ENCODE results near the gene INIP. TPM values are rescaled to one million over a fixed set of nuclear protein-coding genes. Genes with fewer than 3 reads are reported as not detected.

INIP gene, protein sequence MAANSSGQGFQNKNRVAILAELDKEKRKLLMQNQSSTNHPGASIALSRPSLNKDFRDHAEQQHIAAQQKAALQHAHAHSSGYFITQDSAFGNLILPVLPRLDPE
- total RNA-seq (2014; rRNA removed; shearing (Covaris generic)): 35.5 and 46.3 TPM in 2 replicates

DNA sequence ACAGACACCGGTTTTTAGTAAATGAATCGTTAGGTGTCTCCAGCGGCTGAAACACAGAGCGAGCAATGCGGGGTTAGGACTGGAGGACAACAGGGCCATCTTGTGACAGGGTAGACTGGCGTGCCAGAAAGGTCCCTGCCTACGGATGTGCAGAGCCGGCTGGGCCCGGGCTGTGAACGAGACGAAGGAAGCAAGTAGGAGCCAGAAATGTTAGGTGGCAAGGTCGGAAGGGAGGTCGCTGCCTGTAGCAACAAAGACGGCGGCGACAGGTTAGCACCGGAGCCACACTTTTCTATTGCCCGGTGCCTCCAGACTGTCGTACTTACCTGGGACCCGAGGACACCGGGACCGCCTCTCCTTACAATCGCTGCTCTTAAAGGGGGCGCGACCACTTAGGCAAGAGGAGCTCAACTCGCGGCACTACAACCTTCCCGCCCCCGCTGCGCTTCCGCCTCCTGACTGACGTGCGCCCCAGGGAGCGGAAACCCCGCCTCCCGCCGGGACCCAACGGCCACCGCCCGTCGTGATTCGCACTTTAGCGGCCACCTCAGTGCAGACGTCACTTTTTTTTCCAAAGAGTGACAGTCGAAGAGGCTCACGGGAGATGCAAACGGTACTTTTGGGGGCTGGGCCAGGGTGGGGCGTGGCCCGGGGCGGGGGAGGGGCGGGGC, at the start of gene INIP:
TSS of gene INIP (minus strand) at position 457 of the 671 bp plus-strand sequence. CDS start 1,632 bp downstream, outside the sequence.
- DNase-seq (ENCODE audit: low spot score): peak; percentile 90

DNA sequence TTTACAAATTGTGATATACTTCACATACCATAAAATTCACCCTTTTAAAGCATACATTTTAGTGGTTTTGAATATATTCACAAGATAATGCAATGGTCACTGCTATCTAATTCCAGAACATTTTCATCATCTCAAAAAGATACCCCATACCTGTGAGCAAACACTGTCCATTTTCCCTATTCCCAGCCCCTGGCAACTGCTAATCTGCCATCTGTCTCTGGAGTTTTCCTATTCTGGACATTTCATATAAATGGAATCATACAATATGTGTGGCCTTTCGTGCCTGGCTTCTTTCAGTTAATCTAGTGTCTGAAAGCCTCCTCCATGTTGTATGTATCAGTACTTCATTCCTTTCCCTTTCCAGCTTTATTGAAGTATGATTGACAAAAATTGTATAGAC, 47.4 kb upstream of the INIP start:
- no peak for DNase-seq (ENCODE audit: low spot score)

DNA sequence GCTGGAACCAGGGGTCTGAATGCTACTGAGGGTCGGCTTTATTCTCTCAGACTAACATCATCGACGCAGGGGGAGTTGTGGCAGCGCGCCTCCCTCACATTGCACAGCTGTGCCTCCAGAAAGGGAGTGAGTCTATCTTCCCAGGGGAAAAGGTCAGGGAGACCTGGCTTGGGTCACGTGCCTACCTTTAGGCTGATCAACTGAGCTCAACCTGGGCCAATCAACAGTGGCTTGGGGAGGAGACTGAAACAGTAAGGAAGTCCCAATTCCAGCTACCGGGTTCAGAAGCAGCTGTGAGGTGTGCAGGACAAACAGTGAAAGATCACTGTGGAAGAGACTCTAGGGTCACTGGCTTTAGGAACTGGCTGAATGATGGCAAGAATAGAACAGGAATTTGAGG, 46.9 kb upstream of the INIP start:
- DNase-seq (ENCODE audit: low spot score): no peak

DNA sequence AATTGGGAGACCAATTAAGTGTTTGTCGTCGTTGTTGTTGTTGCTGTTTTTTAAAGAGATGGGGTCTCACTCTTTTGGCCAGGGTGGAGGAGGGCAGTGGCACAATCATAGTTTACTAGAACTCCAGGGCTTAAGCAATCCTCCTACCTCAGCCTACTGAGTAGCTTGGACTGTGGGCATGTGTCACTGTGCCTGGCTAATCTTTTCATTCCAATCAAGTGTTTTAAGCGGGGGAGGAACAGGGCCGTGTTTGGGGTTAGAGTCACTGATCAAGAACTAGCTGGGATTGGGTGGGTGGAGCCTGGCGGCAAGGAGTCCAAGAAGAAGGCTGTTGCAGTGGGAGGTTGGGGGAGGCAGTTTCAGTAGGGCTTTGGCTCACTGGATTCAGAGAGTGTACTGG, 46.4 kb upstream of the INIP start:
- no peak for DNase-seq (ENCODE audit: low spot score)

DNA sequence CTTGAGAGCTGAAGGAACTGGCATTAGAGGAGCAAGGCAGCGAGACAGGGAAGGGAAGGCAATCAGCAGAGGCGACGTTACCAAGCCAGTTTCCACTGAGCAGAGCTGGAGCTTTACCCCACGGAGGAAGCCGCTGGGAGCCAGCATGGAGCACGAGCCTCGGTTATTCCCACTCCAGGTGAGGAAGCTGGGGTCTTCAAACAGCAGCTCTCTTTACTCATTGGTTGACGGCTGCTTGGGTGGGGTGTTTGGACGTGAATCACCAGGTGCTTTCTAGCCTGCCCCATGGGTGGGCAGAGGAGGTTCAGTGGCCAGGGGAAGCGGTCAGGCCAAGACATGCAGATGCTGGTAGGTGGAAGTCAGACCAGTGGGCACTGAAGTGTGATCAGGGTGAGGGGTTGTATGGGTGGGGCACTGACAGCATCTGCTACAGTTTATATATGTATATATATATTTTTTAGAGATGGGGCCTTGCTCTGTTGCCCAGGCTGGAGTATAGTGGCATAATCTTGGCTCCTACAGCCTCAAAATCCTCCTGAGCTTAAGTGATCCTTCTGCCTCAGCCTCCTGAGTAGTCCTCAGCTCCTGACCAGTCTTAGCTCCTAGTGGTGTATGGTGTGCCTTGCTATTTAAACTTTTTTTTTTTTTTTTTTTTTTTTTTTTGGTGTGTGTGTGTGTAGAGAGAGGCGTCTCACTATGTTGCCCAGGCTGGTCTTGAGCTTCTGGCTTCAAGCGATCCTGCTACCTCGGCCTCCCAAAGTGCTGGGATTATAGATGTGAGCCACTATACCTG, 45.0 kb upstream of the INIP start:
- DNase-seq (ENCODE audit: low spot score): no peak

DNA sequence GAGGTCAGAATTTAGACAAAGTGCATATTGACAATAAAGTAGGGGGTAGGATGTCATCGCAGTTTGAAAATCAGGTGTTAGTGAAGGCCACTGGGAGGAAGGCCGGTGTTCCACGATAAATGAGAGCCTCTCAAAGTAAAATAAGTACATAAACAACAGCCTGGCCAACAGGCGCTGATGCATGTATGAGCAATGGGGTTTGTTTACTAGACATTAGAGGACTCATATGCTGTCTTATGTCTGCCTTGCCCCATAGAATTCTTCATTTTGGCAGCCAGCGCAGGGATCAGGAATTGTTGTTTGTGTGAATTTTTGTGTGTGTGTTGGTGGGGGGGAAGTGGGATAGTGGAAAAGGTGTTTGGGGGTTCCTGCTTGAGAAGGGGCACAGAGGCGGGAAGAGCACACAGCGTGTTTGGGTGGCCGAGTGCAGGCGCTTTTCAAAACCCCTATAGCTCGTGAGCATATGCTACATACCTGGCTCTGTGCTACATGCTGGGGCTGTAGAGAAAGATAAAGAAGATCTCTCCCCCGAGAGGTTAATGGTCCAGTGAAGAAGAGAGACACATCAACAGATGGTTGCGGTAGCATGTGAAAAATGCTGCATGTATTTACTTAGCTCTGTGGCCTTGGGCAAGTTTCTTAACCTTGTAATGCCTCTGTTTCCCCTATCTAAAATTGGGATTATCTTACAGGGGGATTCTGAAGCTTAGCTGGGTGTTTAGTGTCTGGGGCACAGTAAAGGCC, 44.2 kb upstream of the INIP start:
- no peak for DNase-seq (ENCODE audit: low spot score)

DNA sequence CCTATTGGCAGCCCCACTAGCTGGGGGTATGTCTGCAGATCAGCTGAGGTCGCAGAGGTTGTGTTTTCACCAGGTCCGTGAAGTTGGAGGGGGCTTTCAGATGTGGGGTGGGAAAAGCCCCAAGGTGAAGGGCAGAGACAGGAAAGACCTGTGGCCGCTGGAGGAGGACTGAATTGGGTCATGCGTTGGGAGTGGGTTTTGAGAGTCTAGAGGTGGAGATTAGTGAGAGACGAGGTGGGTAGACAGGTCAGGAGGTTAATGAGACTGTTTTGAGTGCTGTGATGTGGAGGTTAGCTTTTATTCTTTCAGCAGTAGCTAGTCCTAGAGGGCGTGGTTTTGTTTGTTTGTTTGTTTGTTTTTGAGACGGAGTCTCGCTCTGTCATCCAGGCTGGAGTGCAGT, 42.9 kb upstream of the INIP start:
- DNase-seq (ENCODE audit: low spot score): no peak

DNA sequence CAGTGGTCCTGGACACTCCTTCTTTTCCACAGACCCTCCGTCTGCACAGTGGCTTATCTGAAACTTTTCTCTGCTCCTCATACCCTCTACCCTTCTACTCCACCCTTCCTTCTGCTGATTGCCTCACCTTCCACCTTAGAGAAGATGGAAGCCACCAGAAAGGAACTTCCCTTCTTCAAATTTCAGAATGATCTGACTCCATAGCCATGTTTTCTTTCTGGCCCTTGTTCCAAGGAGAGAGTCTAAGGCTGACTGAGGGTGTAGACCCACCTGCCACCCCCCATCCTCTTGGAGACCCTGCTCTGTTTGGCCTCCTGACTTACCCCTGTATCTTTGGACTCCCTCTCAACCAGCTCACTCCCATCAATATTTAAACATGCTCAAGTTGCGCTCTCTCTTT, 40.0 kb upstream of the INIP start:
- DNase-seq (ENCODE audit: low spot score): no peak

DNA sequence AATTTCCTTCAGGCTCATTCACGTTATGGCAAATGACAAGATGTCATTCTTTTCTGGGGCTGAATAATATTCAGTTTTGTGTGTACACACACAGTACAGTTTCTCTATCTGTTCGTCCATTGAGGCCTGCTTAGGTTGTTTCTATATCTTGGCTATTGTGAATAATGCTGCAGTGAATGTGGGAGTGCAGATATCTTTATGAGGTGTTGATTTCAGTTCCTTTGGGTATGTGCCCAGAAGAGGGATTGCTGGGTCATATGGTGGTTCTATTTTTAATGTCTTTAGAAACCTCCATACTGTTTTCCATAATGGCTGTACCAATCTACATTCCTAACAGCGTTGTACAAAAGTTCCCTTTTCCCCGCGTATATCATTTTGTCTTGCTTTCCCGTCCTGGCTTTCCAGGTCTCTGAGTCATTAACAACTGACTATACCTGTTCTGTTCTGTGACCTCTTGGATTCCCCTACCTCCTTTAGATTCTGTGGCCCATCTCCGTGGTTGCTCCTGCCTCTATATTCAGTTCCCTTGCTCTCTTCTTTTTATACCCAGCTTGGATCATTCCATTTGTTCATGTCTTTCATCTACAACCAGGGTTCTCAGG, 39.5 kb upstream of the INIP start:
- DNase-seq (ENCODE audit: low spot score): no peak

DNA sequence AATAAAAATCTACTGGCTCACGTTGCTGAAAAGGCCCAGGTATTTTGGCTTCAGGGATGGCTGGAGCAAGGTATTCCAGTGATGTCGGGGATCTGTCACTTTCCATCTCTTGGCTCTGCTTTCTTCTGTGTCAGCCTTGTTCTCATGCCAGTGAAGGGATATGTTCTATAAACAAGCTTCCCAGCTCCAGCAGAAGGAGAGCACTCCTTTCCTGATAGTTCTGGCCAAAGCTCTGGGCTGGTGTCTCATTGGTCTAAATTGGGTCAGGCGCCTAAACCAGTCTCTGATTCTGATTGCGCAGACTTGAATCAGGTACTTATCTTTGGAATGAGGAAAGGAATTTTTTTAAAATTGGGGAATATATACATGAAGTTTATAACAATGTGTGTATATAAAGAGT, 37.8 kb upstream of the INIP start:
- no peak for DNase-seq (ENCODE audit: low spot score)

DNA sequence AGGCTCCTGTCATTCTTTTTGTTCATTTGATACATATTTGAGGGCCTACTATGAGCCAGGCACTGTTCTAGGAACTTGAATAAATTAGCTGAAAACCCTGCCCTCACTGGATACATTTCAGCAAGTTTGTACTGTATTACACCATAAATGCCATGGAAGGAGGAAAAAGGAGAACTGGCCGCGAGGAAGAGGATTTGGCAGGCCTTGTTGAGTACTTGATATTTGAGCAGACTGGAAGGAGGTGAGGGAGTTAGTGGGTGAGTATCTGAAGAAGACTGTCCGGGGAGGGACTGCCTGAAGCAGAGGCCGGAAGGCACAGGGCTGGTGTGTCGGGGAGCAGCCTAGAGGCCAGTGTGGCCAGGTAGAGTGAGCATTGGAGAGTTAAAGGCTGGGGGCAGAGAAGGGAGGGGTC, 37.1 kb upstream of the INIP start:
- DNase-seq (ENCODE audit: low spot score): no peak

DNA sequence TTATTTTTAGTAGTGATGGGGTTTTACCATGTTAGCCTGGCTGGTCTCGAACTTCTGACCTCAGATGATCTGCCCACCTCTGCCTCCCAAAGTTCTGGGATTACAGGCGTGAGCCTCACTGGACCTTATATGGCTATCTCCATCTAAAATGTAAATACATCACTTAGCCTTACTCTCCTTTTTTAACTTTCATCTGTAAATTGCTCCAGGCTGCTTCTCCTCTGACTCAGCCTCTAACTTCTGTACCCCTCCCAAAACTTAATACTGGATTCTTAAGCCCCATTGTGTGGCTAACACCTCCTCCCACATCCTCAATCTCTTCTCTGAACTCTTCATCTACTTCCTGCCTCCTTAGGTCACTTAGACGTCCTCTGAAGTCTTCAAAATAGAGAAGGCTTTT, 36.7 kb upstream of the INIP start:
- DNase-seq (ENCODE audit: low spot score): peak; percentile 44

DNA sequence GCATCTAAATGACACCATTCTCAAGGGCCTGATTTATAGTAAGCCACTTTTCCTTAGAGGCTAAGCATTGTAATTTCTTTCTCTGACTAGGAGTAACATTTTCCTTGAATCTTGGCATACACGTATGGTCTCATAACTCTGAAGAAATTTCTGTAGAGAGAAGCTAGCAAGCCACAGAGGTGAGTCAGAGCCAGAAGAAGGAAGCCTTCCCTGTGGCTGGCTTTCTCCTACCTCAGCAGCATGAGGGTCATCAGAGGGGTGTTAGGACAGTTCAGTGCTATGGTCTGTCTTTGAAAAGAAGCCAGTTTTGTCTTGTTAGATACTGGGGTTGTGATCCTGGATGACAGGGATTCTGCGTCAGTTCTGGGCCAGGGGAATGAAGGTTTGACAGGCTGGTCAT, 35.8 kb upstream of the INIP start:
- DNase-seq (ENCODE audit: low spot score): peak; percentile 74

DNA sequence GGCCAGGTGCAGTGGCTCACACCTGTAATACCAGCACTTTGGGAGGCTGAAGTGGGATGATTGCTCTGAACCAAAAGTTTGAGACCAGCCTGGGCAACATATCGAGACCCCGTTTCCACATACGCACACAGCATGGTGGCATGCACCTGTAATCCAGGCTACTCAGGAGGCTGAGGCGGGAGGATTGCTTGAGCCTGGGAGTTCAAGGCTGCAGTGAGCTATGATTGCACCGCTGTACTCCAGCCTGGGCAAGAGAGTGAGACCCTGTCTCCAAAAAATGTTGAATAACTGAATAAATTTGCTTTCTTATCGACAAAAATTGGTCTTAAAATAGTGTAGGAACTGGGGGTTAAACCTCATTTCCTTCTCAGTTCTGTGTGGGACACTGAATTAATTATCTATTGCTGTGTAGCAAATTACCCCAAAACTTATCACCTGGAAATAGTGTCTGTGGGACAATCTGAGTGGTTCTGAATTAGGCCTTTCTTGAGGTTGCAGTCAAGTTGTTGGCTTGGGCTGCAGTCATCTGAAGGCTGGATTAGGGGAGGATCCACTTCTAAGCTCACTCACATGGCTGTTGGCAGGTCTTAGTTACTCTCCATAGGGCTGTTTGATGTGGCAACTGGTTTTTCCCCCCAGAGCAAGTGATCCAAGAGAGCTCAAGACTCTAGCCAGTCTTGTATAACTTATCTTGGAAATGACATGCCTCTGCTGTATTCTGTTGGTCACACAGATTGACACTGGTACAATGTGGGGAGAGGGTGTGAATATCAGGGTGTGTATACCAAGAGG, 34.6 kb upstream of the INIP start:
- no peak for DNase-seq (ENCODE audit: low spot score)

DNA sequence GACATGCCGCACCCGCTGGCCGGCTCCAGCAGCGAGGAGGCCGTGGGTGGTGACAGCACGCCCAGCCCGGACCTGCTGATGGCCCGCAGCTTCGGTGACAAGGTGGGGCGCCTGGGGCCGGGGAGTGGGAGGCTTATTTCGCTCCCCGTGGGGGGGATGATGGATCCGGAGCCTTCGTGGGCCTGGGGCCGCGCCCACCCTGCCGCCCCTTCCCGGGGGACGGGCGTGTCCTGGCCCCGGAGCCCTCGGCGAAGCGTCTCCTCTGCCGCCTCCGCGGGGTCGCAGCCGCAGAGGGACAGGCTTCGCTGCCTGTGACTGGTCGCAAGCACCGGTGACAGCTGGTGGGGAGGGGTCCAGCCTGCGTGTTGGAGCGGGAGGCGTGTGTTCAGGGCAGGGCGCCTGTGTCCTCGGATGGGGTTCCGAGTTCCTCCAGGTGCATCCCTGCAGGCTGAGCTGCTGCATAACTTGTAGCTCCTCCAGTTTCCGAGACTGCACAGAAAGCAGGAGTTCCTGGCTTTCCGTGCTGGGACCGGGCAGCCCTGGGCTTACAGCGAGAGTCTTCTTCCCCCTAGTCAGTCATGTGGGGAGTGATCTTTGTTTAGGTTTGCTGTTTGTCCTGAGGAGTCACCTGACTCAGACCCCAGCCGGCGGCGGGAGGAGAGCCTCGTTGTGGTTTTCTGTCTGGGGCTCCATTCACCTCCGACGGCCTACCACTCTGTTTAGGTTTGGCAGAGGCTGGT, 33.3 kb upstream of the INIP start:
- peak; percentile 43 for DNase-seq (ENCODE audit: low spot score)

DNA sequence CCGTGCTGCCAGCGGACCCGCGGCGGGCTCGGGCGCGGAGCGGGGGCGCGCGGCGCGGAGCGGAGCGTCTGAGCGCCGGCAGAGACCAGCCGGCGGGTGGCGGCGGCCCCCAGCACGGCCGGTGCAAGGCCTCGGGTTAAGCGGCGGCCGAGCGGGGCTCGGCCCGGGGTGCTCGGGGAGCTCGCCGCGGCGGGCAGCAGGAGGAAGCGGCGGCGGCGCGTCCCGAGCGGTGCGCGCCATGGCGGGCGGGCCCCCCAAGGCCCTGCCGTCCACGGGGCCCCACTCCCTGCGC, 32.8 kb upstream of the INIP start:
- DNase-seq (ENCODE audit: low spot score): no peak

DNA sequence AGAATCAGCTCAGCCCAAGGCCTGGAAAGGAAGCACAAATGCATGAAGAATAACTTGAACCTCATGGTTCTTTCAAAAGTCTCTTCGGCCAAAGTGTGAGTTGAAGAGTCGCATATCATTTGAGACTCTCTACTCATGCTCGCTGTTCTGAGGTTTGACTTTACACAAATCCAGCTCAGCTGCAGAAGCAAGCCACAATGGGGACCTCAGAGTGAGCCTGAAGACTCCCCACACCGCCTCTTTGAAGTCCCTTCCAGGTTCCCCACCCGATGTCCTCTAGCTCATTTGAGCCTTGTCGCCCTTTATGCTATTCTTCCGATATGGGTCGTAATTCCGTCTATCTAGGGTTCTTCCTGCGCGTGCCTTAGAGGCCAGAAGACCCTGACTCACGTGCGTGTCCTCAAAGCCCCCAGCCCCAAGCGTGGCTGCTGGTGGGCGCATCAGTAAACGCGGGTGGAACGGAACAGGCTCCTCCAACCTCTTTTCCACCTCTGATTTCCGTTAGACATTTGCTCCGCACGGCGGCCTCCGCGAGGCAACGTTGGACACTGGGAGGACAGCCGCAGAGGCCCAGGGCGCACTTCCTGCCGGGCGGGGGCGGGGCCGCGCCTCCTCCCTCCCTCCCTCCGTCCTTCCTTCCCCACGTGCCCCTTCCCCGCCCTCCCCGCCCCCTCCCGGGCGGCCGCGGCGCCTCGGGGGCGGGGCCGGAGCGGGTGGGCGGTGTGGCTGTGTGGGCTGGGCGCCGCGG, 32.3 kb upstream of the INIP start, which contains the start of gene SNX30:
TSS of gene SNX30 (plus strand) at position 745 of the 748 bp plus-strand sequence. CDS start 242 bp downstream, outside the sequence.
- DNase-seq (ENCODE audit: low spot score): peak; percentile 75

DNA sequence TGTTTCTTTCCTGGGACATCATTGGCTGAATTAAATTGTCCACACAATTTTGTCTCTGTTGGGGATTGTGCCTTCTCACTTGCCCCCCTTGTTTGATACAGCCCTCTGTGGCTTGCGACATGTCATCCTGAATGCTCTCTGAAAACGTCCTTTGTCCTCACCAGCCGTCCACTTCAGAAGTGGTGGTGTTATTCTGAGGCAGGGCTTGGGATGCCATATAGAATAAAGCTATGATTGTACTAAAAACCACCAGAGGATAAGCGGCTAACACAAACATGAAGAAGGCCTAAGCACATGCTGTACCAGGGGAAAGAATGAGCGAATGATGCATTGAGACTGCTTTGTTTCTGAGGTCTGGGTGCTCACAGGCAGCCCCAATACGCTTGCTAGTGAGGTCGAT, 29.2 kb upstream of the INIP start:
- DNase-seq (ENCODE audit: low spot score): no peak

DNA sequence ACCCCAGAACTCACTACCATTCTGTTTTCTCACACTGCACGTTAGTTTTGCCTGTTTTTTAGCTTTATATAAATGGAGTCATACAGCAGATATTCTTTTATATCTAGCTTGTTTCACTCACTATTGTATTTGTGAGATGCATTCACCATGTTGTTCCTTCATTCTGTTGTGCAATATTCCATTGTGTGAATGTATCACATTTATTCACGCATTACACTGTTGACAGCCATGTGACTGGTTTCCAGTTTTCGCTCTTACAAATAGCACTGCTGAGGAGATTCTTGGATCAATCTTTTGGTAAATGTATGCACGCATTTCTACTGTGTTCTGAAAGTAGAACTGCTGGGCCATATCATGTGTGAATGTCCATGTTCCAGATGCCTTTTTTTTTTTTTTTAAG, 26.3 kb upstream of the INIP start:
- DNase-seq (ENCODE audit: low spot score): no peak

All from A172 (cell line).